B cell (primary cell): ENCODE results near the gene NKX6-1. TPM values are rescaled to one million over a fixed set of nuclear protein-coding genes. Genes with fewer than 3 reads are reported as not detected.

Source experiments
- ATAC-seq: fragments of 200-7000 bp; cut with Tn5 transposase; one replicate; pipeline ENCODE4 v1.10.0; 2021; ENCODE audit warnings: low read depth, mild to moderate bottlenecking, moderate number of reproducible peaks, moderate library complexity
- CTCF ChIA-PET: fragments of 350-600 bp; sonication (Branson Sonifier 250); formaldehyde crosslinking; loops from one replicate; lab custom pipeline; 2021; ENCODE audit warnings: antibody characterized with exemption, inconsistent platforms; lab: Charles Lee
- POLR2A ChIA-PET: fragments of 350-600 bp; sonication (Branson Sonifier 250); formaldehyde crosslinking; loops from one replicate; lab custom pipeline; 2021; ENCODE audit warnings: antibody characterized with exemption; lab: Charles Lee
- DNase-seq: peaks from one replicate; pipeline ENCODE4 v3.0.0; 2013
- H2AFZ ChIP-seq: 2 replicates; pipeline ENCODE4 v1.6.1; 2012; ENCODE audit warnings: mild to moderate bottlenecking, low read depth, low read length; ENCODE audit not compliant: insufficient read depth, poor library complexity, severe bottlenecking
- H3K27ac ChIP-seq, 2 donors: 1 replicate in 1 of 2; 2 replicates in 1 of 2; pipeline ENCODE4 v1.5.1; 2012 to 2013; ENCODE audit warnings: low read length in 2 of 2, mild to moderate bottlenecking in 2 of 2, moderate library complexity in 1 of 2
- H3K27me3 ChIP-seq, 4 experiments: fragments of 200-600 bp in 1 of 4; sonication (generic) in 1 of 4; replicated peaks in 1 of 4; 1 replicate in 2 of 4; 2 replicates in 2 of 4; pipeline versions ENCODE4 v1.6.1 to v1.7.0; 2013 to 2016; ENCODE audit warnings: low read length in 3 of 4, mild to moderate bottlenecking in 2 of 4, mixed read lengths in 1 of 4, moderate library complexity in 1 of 4; ENCODE audit not compliant: insufficient read depth in 4 of 4, control insufficient read depth in 3 of 4; ENCODE audit errors: control extremely low read depth in 1 of 4
- H3K36me3 ChIP-seq, 2 experiments: replicated peaks in 1 of 2; 1 replicate in 1 of 2; 2 replicates in 1 of 2; pipeline versions ENCODE4 v1.6.1 to v1.7.1; 2013; ENCODE audit warnings: low read length in 1 of 2; ENCODE audit not compliant: insufficient read depth in 2 of 2, control insufficient read depth in 1 of 2; ENCODE audit errors: control extremely low read depth in 1 of 2, extremely low read depth in 1 of 2
- H3K4me1 ChIP-seq, 2 donors: fragments of 200-600 bp in 1 of 2; sonication (generic) in 1 of 2; 1 replicate in 1 of 2; 2 replicates in 1 of 2; pipeline versions ENCODE4 v1.5.1 to v1.6.1; 2013 to 2017; ENCODE audit warnings: low read length in 2 of 2; ENCODE audit not compliant: control insufficient read depth in 2 of 2, insufficient read depth in 2 of 2
- H3K4me2 ChIP-seq: replicated peaks from 2 replicates; pipeline ENCODE3; 2012; ENCODE audit warnings: mild to moderate bottlenecking, low read depth, low read length; ENCODE audit not compliant: poor library complexity, severe bottlenecking
- H3K4me3 ChIP-seq, 5 experiments: fragments of 200-600 bp in 1 of 5; sonication (generic) in 1 of 5; 1 replicate in 3 of 5; 2 replicates in 2 of 5; pipeline versions ENCODE4 v1.5.1 to v1.7.0; 2011 to 2016; ENCODE audit warnings: low read length in 4 of 5, mild to moderate bottlenecking in 4 of 5, low read depth in 2 of 5, control low read depth in 1 of 5, moderate library complexity in 1 of 5; ENCODE audit not compliant: insufficient read depth in 1 of 5; ENCODE audit errors: control extremely low read depth in 1 of 5, extremely low read depth in 1 of 5
- H3K79me2 ChIP-seq: fragments of 200-600 bp; sonication (generic); one replicate; pipeline ENCODE4 v1.6.0; 2016; ENCODE audit warnings: low read length; ENCODE audit not compliant: control insufficient read depth, insufficient read depth
- H3K9ac ChIP-seq: fragments of 200-600 bp; sonication (generic); 2 replicates; pipeline ENCODE4 v1.6.1; 2017; ENCODE audit warnings: mild to moderate bottlenecking, low read length, moderate library complexity
- H3K9me3 ChIP-seq, 3 donors: one replicate each; pipeline versions ENCODE4 v1.6.1 to v1.7.1; 2013; ENCODE audit warnings: low read length in 2 of 3; ENCODE audit not compliant: control insufficient read depth in 2 of 3, insufficient read depth in 1 of 3; ENCODE audit errors: control extremely low read depth in 1 of 3
- H4K20me1 ChIP-seq: 2 replicates; pipeline ENCODE4 v1.6.0; 2012; ENCODE audit warnings: mild to moderate bottlenecking, low read length; ENCODE audit not compliant: insufficient read depth, control insufficient read depth, poor library complexity, severe bottlenecking
- H3K27ac Mint-ChIP-seq: one replicate; pipeline ENCODE4 v1.8.0; 2021; ENCODE audit warnings: mixed read lengths
- H3K27me3 Mint-ChIP-seq: one replicate; pipeline ENCODE4 v1.8.0; 2021; ENCODE audit warnings: mixed read lengths
- H3K4me1 Mint-ChIP-seq: one replicate; pipeline ENCODE4 v1.8.0; 2021; ENCODE audit warnings: mixed read lengths
- H3K4me3 Mint-ChIP-seq: one replicate; pipeline ENCODE4 v1.8.0; 2021; ENCODE audit warnings: mixed read lengths
- H3K9me3 Mint-ChIP-seq: one replicate; pipeline ENCODE4 v1.8.0; 2022; ENCODE audit warnings: mixed read lengths; ENCODE audit not compliant: insufficient read depth
- EZH2 ChIP-seq: IDR thresholded peaks from 2 replicates; pipeline ENCODE4 v1.6.1; 2012; ENCODE audit warnings: borderline replicate concordance, low read depth, mild to moderate bottlenecking, moderate library complexity, low read length; ENCODE audit not compliant: insufficient read depth, poor library complexity, severe bottlenecking
- WGBS: methylation state at CpG from one replicate; pipeline ENCODE4 v1.1.5; 2013; ENCODE audit warnings: missing lambda C conversion rate; ENCODE audit not compliant: insufficient coverage; 5-methylcytosine and 5-hydroxymethylcytosine counted together
- intact Hi-C: fragments of 100-400 bp; cut with micrococcal nuclease; formaldehyde crosslinking; loops from one replicate; pipeline ENCODE4 v1.10.0; 2022
- polyA plus RNA-seq: library from polyadenylated mRNA; depleted of rRNA; stranded (reverse); fragments of >200 nt; gene quantifications from 2 replicates; pipeline ENCODE4 v1.2.3, GENCODE V29; 2012
- total RNA-seq, 2 donors: library from RNA; stranded (reverse); fragments of 120-200 nt in 1 of 2; gene quantifications; 1 replicate in 1 of 2; 2 replicates in 1 of 2; pipeline versions ENCODE4 v1.2.3 to v1.2.4, GENCODE V29; 2013 to 2022
- TF ChIP-seq, protein P1 (sequence below): fragments of 200-600 bp; IDR thresholded peaks from one replicate; pipeline ENCODE4 v1.8.0; 2022; ENCODE audit warnings: antibody characterized with exemption, mild to moderate bottlenecking

Gene NKX6-1
- total and polyA plus RNA-seq, 2 donors (not counting 1 experiment from before 2014, with no cell fraction given) = not detected

DNA sequence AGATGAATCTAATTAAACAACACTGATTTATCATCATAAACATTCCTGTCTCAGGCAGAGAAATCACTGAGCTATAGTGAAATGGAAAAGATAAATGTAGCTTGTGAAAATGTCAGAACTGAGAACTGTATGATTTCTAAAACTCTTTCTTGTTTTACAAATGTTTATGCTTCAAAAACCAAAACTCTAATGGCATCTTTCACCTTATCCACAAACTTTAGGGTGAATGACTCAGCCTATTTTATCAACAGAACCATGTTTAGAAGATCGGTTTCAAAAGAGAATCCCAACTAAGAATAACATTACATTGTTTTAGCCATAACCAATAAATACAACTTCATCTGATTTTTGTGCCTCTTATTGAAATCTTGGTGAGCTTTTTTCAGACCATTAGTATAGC lies 21.4 kb downstream of the NKX6-1 start:
- DNase-seq = no peak
- TF ChIP-seq, protein P1, sequence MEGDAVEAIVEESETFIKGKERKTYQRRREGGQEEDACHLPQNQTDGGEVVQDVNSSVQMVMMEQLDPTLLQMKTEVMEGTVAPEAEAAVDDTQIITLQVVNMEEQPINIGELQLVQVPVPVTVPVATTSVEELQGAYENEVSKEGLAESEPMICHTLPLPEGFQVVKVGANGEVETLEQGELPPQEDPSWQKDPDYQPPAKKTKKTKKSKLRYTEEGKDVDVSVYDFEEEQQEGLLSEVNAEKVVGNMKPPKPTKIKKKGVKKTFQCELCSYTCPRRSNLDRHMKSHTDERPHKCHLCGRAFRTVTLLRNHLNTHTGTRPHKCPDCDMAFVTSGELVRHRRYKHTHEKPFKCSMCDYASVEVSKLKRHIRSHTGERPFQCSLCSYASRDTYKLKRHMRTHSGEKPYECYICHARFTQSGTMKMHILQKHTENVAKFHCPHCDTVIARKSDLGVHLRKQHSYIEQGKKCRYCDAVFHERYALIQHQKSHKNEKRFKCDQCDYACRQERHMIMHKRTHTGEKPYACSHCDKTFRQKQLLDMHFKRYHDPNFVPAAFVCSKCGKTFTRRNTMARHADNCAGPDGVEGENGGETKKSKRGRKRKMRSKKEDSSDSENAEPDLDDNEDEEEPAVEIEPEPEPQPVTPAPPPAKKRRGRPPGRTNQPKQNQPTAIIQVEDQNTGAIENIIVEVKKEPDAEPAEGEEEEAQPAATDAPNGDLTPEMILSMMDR = no peak
- no peak for TF ChIP-seq EZH2
- Histone ChIP-seq H3K36me3 (no peaks in the 10 kb centered on the region), H3K4me1 (peaks cover 2 to 4% of the 10 kb centered on the region in 2 donors), H3K9ac (no peak overlapping the region), H3K4me3 (no peak overlapping the region), H3K27ac (no peak overlapping the region), H3K9me3 (peaks cover 0 to 25% (median 0%) of the 10 kb centered on the region in 3 donors), H3K27me3 (peaks cover 0 to 32% (median 17%) of the 10 kb centered on the region in 4 experiments), H2AFZ (no peak overlapping the region), H3K79me2 (no peaks in the 10 kb centered on the region), H3K4me2 (no peak overlapping the region), H4K20me1 (no peaks in the 10 kb centered on the region)
- no CpG with 5 or more reads among the region's 1 CpG for WGBS
- intact Hi-C loops = no loop called here
- Mint-ChIP-seq H3K27ac (no peak overlapping the region), H3K4me3 (no peak overlapping the region), H3K4me1 (peaks cover 3% of the 10 kb centered on the region), H3K9me3 (peaks cover 2% of the 10 kb centered on the region), H3K27me3 (peaks cover 50% of the 10 kb centered on the region)
- ChIA-PET POLR2A (no interaction called here), CTCF (no interaction called here)
- no peak for ATAC-seq

DNA sequence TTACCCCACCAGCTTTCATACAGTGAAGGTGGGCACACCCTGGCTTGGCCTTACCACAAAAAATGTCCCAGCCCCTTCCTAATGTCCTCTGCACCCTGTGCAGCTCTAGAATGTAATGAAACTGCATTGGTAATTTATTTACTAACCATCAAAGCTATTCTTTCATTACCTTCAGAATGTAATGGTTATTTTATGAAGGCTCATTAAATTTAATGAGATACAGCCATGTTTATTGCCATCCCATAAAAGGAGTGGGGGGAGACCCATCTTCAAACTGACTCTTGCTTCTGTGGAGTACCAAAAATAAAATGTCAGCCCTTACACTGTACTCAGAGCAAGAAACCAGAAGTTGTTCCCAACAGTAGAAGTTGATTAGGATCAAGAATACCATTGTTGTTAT lies 25.0 kb downstream of the NKX6-1 start:
- intact Hi-C loops = no loop called here
- Histone ChIP-seq H3K27ac (no peak overlapping the region), H3K4me1 (no peaks in the 10 kb centered on the region), H3K27me3 (peaks cover 0 to 3% (median 0%) of the 10 kb centered on the region in 4 experiments), H3K79me2 (no peaks in the 10 kb centered on the region), H3K36me3 (no peaks in the 10 kb centered on the region), H3K4me3 (no peak overlapping the region), H2AFZ (no peak overlapping the region), H3K4me2 (no peak overlapping the region), H3K9ac (no peak overlapping the region), H3K9me3 (peaks cover 0 to 2% (median 0%) of the 10 kb centered on the region in 3 donors), H4K20me1 (no peaks in the 10 kb centered on the region)
- peaks cover 18% of the 10 kb centered on the region for H3K27me3 Mint-ChIP-seq
- TF ChIP-seq, protein P1 = no peak
- no peak for TF ChIP-seq EZH2
- POLR2A ChIA-PET = no interaction called here
- no peaks in the 10 kb centered on the region for H3K4me1 Mint-ChIP-seq
- ATAC-seq (no peak), DNase-seq (no peak)
- H3K9me3 Mint-ChIP-seq = no peaks in the 10 kb centered on the region
- CTCF ChIA-PET = no interaction called here
- no peak overlapping the region for H3K27ac Mint-ChIP-seq
- no peak overlapping the region for H3K4me3 Mint-ChIP-seq
